Left hindlimb (tissue), 1 donor: ENCODE measurements around the gene RABGEF1.
"Not testable (repeated sequence)": the region's sequence is repeated elsewhere in the genome, so short reads cannot be mapped to it uniquely, and the experiment has no call there.

Experiments
- DNase-seq: peaks from one replicate; pipeline ENCODE4 v3.0.0-alpha.2; 2018

The RABGEF1 gene

GRCh38 chr7:66816658-66817057 lies 76.1 kb downstream of the RABGEF1 start:
- DNase-seq, result not testable (repeated sequence)

- DNase-seq, result not testable (repeated sequence)
Measured at GRCh38 chr7:66817208-66817795, 76.8 kb downstream of the RABGEF1 start.

DNA sequence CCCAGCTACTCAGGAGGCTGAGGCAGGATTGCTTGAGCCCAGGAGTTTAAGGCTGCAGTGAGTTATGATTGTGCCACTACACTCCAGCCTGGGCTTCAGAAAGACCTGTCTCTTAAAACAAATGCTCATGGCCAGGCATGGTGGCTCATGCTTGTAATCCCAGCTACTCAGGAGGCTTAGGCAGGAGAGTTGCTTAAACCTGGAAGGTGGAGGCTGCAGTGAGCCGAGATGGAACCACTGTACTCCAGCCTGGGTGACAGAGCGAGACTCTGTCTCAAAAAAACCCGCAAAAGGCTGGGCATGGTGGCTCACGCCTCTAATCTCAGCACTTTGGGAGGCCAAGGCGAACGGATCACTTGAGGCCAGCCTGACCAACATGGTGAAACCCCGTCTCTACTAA lies 77.4 kb downstream of the RABGEF1 start:
- DNase-seq, result not testable (repeated sequence)

GRCh38 chr7:66824041-66824440 lies 83.5 kb downstream of the RABGEF1 start:
- DNase-seq, result no peak

DNA sequence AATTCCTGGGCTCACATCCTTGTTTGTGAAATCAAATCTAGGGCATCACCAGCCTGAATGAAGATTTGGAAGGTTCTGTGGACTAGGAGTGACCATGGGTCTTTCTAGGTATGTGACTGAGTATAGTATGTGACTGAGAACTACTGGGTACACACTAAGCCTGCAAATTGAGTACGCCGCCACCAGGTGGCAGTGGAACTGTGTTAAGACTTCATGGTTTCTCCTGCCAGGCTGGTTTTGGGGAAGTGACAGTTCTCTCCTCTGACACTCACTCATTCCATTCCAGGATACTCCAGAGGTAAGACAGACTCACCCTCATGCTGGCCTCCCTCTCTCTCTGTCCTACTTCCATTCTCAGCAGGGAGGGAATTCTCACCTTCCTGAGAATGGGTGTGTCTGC lies 85.0 kb downstream of the RABGEF1 start:
- not testable (repeated sequence) for DNase-seq

GRCh38 chr7:66826649-66827048 lies 86.1 kb downstream of the RABGEF1 start:
- no peak for DNase-seq

- DNase-seq, result not testable (repeated sequence)
Measured at GRCh38 chr7:66830976-66831375, 90.4 kb downstream of the RABGEF1 start.

DNA sequence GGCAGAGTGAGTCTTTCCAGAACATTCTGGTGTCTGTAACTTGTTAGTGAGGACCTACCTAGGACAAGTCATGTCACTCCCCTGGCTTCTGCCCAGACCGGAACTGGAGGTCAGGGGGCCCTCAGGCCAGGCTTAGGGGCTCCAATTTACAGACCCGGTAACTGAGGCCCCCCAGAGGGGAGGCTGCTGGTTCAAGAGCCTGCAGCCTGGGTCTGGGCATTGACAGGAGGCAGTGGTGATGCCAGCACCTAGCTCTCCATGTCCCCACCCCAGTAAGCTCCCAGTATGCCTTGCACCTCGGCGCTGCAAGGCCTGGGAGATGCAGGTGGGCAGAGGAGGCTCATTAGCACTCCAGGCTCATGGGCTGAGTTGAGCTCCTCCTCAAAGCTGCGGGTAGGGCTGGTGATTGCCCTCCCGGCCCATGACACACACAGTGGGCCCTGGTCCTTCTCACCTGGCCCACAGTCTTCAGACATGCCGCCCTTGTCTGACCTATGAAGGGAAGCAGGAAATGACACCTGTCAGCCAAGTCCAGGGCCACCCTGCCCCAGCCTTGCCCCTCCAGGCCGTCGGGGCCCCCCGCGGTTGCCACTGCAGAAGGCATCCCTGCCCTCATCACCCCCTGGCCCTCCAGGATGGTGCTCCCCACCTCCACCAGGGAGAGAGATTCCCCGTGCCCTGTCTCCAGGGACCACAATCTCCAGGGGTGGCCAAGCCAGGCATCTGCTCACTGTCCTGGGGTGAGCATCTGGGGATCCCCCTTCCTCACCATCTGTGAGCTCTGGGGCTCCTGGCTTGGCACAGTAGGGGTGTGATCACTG lies 92.2 kb downstream of the RABGEF1 start:
- DNase-seq, result no peak

- DNase-seq, result no peak
Measured at GRCh38 chr7:66837007-66837406, 96.5 kb downstream of the RABGEF1 start.

GRCh38 chr7:66837661-66838060 lies 97.1 kb downstream of the RABGEF1 start:
- no peak for DNase-seq

GRCh38 chr7:66839814-66840213 lies 99.3 kb downstream of the RABGEF1 start:
- no peak for DNase-seq

- no peak for DNase-seq
Measured at GRCh38 chr7:66840316-66840715, 99.8 kb downstream of the RABGEF1 start.

DNA sequence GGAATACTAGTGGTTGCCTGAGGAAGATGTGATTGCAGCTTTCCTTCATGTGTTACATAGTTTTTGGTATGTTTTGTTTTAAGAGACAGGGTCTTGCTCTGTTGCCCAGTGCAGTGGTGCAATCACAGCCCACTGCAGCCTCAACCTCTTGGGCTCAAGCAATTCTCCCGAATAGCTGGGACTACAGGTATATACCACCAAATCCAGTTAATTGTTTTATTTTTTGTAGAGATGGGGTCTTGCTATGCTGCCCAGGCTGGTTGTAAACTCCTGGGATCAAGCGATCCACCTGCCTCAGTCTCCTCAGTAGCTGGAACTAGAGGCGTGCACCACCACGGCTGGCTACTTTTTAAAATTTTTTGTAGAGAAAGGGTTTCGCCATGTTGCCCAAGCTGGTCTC lies 101.4 kb downstream of the RABGEF1 start:
- DNase-seq, result no peak

GRCh38 chr7:66843492-66843891 lies 103.0 kb downstream of the RABGEF1 start:
- not testable (repeated sequence) for DNase-seq

DNA sequence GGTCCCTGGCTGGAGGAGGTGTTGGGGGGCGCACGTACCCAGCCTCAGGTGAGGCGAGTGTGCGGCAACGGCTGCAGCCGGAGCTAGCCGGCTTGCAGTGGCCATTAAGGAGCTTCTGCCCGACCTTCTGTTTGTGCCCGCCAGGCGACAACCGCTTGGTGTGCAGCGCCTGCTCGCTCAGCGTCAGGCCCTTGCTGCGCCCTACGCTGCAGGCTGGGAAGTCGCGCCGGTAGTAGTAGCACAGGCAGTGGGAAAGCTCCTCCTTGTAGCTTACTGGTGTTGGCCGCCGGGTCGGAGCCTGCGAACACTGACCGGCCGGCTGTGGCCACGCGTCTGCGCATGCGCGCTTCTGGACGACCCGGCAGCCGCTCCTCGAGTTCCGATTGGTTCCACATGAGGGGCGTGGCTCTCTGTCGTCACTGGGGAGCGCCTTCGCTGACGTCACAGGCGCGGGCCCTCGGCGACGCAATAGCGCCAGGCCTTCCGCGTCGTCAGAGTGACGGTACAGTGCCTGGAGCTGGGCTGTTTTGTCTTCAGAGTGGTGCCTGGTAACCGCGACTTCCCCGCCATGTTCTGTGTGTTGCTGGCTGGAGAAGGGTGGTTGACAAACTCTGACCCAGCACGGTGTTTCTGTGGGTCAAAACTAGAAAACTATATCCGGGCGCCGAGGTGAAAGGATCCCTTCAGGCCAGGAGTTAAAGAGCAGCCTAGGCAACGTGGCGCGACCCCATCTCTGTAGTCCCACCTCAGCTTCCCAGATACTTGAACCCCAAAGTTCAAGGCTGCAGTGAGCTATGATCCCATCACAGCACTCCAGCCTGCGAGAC lies 104.2 kb downstream of the RABGEF1 start:
- DNase-seq, result peak; percentile 99

DNA sequence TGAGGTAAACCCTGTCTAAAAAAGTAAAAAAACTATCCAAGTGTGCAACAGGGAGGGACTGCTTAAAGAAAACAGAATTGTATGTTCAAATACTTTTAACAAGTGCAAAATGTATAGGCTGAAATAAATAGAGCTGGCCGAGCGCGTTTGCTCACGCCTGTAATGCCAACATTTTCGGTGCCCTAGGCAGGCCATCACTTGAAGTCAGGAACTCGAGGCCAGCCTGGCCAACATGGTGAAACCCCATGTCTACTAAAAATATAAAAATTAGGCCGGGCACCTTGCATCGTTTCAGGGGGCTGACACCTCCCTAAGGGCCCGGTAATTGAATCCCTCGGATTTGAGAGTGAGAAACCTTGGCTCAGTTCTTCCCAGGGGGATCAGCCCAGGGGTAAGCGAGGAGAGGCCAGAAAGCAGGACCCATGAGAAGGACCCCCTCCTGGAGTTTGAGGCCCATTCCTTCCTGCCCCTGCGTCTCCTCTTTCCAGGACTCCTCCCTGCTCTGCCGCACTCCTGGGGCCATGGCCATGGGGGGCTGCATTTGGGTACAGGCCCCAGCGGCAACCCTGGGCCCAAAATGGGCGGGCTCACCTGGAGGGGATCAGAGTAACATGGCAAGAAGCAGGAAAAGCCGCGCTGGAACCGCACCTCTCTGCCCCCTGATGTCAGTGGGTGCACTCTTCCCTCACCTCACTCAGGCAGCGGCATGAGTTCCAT lies 105.0 kb downstream of the RABGEF1 start:
- DNase-seq, result no peak

DNA sequence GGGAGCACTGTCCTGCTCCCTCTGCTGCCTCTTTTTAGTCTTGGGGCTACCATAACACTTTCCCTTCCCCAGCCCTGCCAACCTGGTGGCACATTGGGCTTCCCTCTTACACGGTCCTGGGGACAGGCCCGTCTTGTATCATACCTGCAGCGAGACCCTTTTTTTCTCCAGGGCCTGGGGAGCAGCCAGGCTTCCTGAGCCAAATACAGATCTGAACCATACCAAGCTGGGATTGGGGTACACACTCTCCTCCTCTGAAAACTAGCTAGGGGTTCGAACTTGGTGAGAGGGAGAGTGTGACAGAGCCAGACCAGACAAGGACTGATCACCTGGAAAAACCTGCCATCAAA lies 105.5 kb downstream of the RABGEF1 start:
- not testable (repeated sequence) for DNase-seq

GRCh38 chr7:66847523-66847855 lies 107.0 kb downstream of the RABGEF1 start:
- DNase-seq, result not testable (repeated sequence)

- no peak for DNase-seq
Measured at GRCh38 chr7:66847879-66848790, 107.6 kb downstream of the RABGEF1 start.

GRCh38 chr7:66859339-66859738 lies 118.8 kb downstream of the RABGEF1 start:
- DNase-seq, result no peak

- DNase-seq, result no peak
Measured at GRCh38 chr7:66859794-66860645, 119.5 kb downstream of the RABGEF1 start.
